HCT116 (cell line): ENCODE measurements around the gene RALGPS2. TPM values are rescaled to one million over a fixed set of nuclear protein-coding genes. Genes with fewer than 3 reads are reported as not detected.

Source experiments
- ATAC-seq: fragments of 200-7000 bp; cut with Tn5 transposase; 2 replicates; pipeline ENCODE4 v1.9.1; 2020; ENCODE audit warnings: mild to moderate bottlenecking, moderate library complexity
- BruUV-seq: library from RNA; stranded (reverse); fragments of 400-500 nt; replicated peaks from 2 replicates; lab custom pipeline; 2021; lab: Mats Ljungman, UMichigan
- CTCF ChIA-PET: fragments of 300-600 bp; sonication (Branson Sonifier 250); formaldehyde crosslinking; loops from one replicate; lab custom pipeline; 2021; ENCODE audit warnings: antibody characterized with exemption; lab: Charles Lee
- POLR2A ChIA-PET: fragments of 300-600, 350-600 bp; sonication (Branson Sonifier 250); formaldehyde crosslinking; loops from one replicate; lab custom pipeline; 2021; ENCODE audit warnings: antibody characterized with exemption; lab: Charles Lee
- RAD21 ChIA-PET, 2 experiments: fragments of 300-600 bp; sonication (Branson Sonifier 250); formaldehyde crosslinking; loops; one replicate each; lab custom pipeline; 2023; ENCODE audit warnings: low total read pairs in 2 of 2; ENCODE audit not compliant: uncharacterized antibody in 2 of 2, unreplicated experiment in 2 of 2, low non-redundant PET in 1 of 2; lab: Charles Lee
- DNase-seq: peaks from one replicate; pipeline ENCODE4 v3.0.0-alpha.2; 2010; ENCODE audit warnings: low read depth, low spot score
- H2AFZ ChIP-seq: fragments of 200-600 bp; shearing (Covaris generic), sonication (generic); 2 replicates; pipeline ENCODE4 v1.6.1; 2017; ENCODE audit warnings: low read depth, mixed run types, mixed read lengths, antibody characterized with exemption, low read length; ENCODE audit not compliant: poor library complexity, severe bottlenecking
- H3K27ac ChIP-seq: 2 replicates; pipeline ENCODE4 v1.5.1; 2012; ENCODE audit warnings: low read depth, low read length
- H3K27me3 ChIP-seq: fragments of 200-600 bp; sonication (generic); 2 replicates; pipeline ENCODE4 v1.6.1; 2016; ENCODE audit warnings: mixed run types, low read length, mixed read lengths; ENCODE audit not compliant: insufficient read depth
- H3K36me3 ChIP-seq, 2 experiments: fragments of 200-500 bp in 1 of 2; fragments of 200-600 bp in 1 of 2; sonication (Bioruptor generic) in 1 of 2; sonication (generic) in 1 of 2; 2 replicates each; pipeline versions ENCODE4 v1.5.1 to v1.6.1; 2014 to 2016; ENCODE audit warnings: low read length in 2 of 2, inconsistent platforms in 1 of 2, mixed read lengths in 1 of 2, mixed run types in 1 of 2; ENCODE audit not compliant: insufficient read depth in 2 of 2, control insufficient read depth in 1 of 2
- H3K4me1 ChIP-seq, 2 experiments: fragments of 200-600 bp in 1 of 2; sonication (generic) in 1 of 2; 2 replicates each; pipeline versions ENCODE4 v1.5.1 to v1.6.1; 2012 to 2017; ENCODE audit warnings: low read length in 2 of 2, inconsistent platforms in 1 of 2, mild to moderate bottlenecking in 1 of 2, mixed read lengths in 1 of 2, mixed run types in 1 of 2, moderate library complexity in 1 of 2; ENCODE audit not compliant: insufficient read depth in 2 of 2, control insufficient read depth in 1 of 2
- H3K4me2 ChIP-seq: fragments of 200-600 bp; sonication (generic); 2 replicates; pipeline ENCODE4 v1.6.1; 2017; ENCODE audit warnings: mixed run types, low read length, mixed read lengths
- H3K4me3 ChIP-seq, 2 experiments: fragments of 200-600 bp in 1 of 2; sonication (generic) in 1 of 2; replicated peaks in 1 of 2; 2 replicates each; pipeline ENCODE4 v1.5.1; 2011 to 2016; ENCODE audit warnings: low read length in 2 of 2, control low read depth in 1 of 2, low read depth in 1 of 2, mild to moderate bottlenecking in 1 of 2, mixed read lengths in 1 of 2, mixed run types in 1 of 2
- H3K79me2 ChIP-seq: fragments of 200-600 bp; sonication (generic); 2 replicates; pipeline ENCODE4 v1.6.1; 2017; ENCODE audit warnings: mild to moderate bottlenecking, mixed run types, low read length, moderate library complexity, mixed read lengths; ENCODE audit not compliant: insufficient read depth
- H3K9ac ChIP-seq: fragments of 200-600 bp; sonication (generic); 2 replicates; pipeline ENCODE4 v1.6.1; 2016; ENCODE audit warnings: low read length, mixed read lengths
- H3K9me2 ChIP-seq: fragments of 200-600 bp; sonication (generic), shearing (Covaris generic); 2 replicates; pipeline ENCODE4 v1.6.1; 2017; ENCODE audit warnings: mixed run types, mild to moderate bottlenecking, moderate library complexity; ENCODE audit not compliant: insufficient read depth
- H3K9me3 ChIP-seq, 2 experiments: fragments of 200-500 bp in 1 of 2; fragments of 200-600 bp in 1 of 2; sonication (Bioruptor generic) in 1 of 2; sonication (generic) in 1 of 2; 2 replicates each; pipeline ENCODE4 v1.6.1; 2014 to 2017; ENCODE audit warnings: low read length in 2 of 2, mixed read lengths in 2 of 2, inconsistent platforms in 1 of 2, low read depth in 1 of 2, mild to moderate bottlenecking in 1 of 2, mixed run types in 1 of 2, moderate library complexity in 1 of 2; ENCODE audit not compliant: control insufficient read depth in 1 of 2, insufficient read depth in 1 of 2
- H4K20me1 ChIP-seq: fragments of 200-600 bp; sonication (generic), shearing (Covaris generic); 2 replicates; pipeline ENCODE4 v1.6.1; 2017; ENCODE audit warnings: mixed run types, mild to moderate bottlenecking, moderate library complexity; ENCODE audit not compliant: insufficient read depth
- ATF3 ChIP-seq: IDR thresholded peaks from 2 replicates; pipeline ENCODE4 v1.6.1; 2012
- CBX3 ChIP-seq: IDR thresholded peaks from 2 replicates; pipeline ENCODE4 v1.6.1; 2012; ENCODE audit warnings: low read depth
- CEBPB ChIP-seq: IDR thresholded peaks from 2 replicates; pipeline ENCODE4 v1.6.1; 2012; ENCODE audit warnings: low read depth
- EGR1 ChIP-seq: IDR thresholded peaks from 2 replicates; pipeline ENCODE4 v1.6.1; 2012; ENCODE audit warnings: low read depth
- ELF1 ChIP-seq: IDR thresholded peaks from 2 replicates; pipeline ENCODE4 v1.6.1; 2012; ENCODE audit warnings: low read depth, borderline replicate concordance
- EZH2 ChIP-seq: fragments of 200-600 bp; sonication (generic); IDR thresholded peaks from 2 replicates; pipeline ENCODE4 v1.6.1; 2017; ENCODE audit warnings: antibody characterized with exemption, mixed run types
- EZH2phosphoT487 ChIP-seq: fragments of 200-600 bp; IDR thresholded peaks from 2 replicates; pipeline ENCODE4 v1.6.1; 2018; ENCODE audit warnings: antibody characterized with exemption, borderline replicate concordance
- FOSL1 ChIP-seq: IDR thresholded peaks from 2 replicates; pipeline ENCODE4 v1.6.1; 2012; ENCODE audit warnings: low read depth
- JUND ChIP-seq: IDR thresholded peaks from 2 replicates; pipeline ENCODE4 v1.6.1; 2012
- MAX ChIP-seq: IDR thresholded peaks from 2 replicates; pipeline ENCODE4 v1.6.1; 2012
- POLR2A ChIP-seq: IDR thresholded peaks from 2 replicates; pipeline ENCODE4 v1.7.0; 2011; ENCODE audit warnings: borderline replicate concordance; ENCODE audit not compliant: insufficient read depth, insufficient read length; ENCODE audit errors: extremely low read depth
- POLR2AphosphoS5 ChIP-seq: IDR thresholded peaks from 2 replicates; pipeline ENCODE4 v1.6.1; 2011; ENCODE audit warnings: mild to moderate bottlenecking, low read depth, low read length, moderate library complexity
- RAD21 ChIP-seq: IDR thresholded peaks from 2 replicates; pipeline ENCODE4 v1.6.1; 2012; ENCODE audit warnings: low read depth, mild to moderate bottlenecking
- SIN3A ChIP-seq: IDR thresholded peaks from 2 replicates; pipeline ENCODE4 v1.6.1; 2012; ENCODE audit warnings: low read depth
- TCF7L2 ChIP-seq: IDR thresholded peaks from 2 replicates; pipeline ENCODE4 v1.7.0; 2011; ENCODE audit warnings: borderline replicate concordance, inconsistent platforms; ENCODE audit not compliant: insufficient read depth, insufficient read length; ENCODE audit errors: extremely low read depth
- YY1 ChIP-seq: IDR thresholded peaks from 2 replicates; pipeline ENCODE4 v1.6.1; 2011; ENCODE audit warnings: low read length, low read depth, moderate library complexity, mild to moderate bottlenecking; ENCODE audit not compliant: insufficient replicate concordance; ENCODE audit errors: extremely low read depth
- ZFX ChIP-seq: fragments of 450-650 bp; IDR thresholded peaks from 2 replicates; pipeline ENCODE4 v1.6.1; 2017
- intact Hi-C: fragments of 100-400 bp; cut with micrococcal nuclease; formaldehyde crosslinking; loops from 2 replicates; pipeline ENCODE4 v1.10.0; 2022
- total RNA-seq: library from RNA; stranded (reverse); gene quantifications from one replicate; pipeline ENCODE4 v1.2.1, GENCODE V29; 2021; ENCODE audit not compliant: unreplicated experiment
- TF ChIP-seq, protein P1 (sequence below), 3 experiments: fragments of 200-600 bp in 1 of 3; sonication (generic) in 1 of 3; IDR thresholded peaks in 2 of 3; conservative IDR thresholded peaks in 1 of 3; 2 replicates each; pipeline ENCODE4 v1.5.1; 2012 to 2017; ENCODE audit warnings: low read depth in 2 of 3, low read length in 2 of 3, antibody characterized with exemption in 1 of 3, borderline replicate concordance in 1 of 3, control low read depth in 1 of 3, mild to moderate bottlenecking in 1 of 3, mixed read lengths in 1 of 3, mixed run types in 1 of 3, moderate library complexity in 1 of 3; ENCODE audit not compliant: insufficient read depth in 1 of 3
- TF ChIP-seq, protein P2 (sequence below): IDR thresholded peaks from 2 replicates; pipeline ENCODE4 v1.6.1; 2012; ENCODE audit warnings: low read depth

The RALGPS2 gene
- total RNA-seq, 1 experiment from 2014 or later, result 25.6 TPM

DNA sequence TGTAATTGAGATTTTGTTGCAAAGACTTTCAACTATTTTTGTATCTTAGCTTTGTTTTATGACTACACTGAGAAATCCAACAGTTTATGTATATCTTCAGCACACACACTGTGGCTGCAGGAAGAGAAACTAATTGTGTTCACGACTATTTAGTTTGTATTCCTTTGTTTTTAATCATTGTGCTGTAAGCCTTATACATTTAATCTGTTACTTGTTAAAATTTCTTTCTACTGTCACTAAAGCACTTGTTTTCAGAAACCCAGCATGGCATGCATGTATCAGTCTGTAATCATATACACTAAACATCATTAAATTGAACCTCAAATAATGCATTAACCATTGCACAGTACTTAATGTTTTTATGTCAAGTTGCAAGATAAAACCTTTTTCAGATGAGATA, 145.2 kb downstream of the RALGPS2 start:
- no peak overlapping the region for H2AFZ ChIP-seq
- DNase-seq (no peak), ATAC-seq (no peak)
- H3K79me2 ChIP-seq, result no peaks in the 10 kb centered on the region
- H3K4me1 ChIP-seq, result peaks cover 0 to 3% of the 10 kb centered on the region in 2 experiments; a peak in 1 of 4 replicates
- BruUV-seq, result no TSS peak
- H3K9me3 ChIP-seq, result no peaks in the 10 kb centered on the region
- H3K9ac ChIP-seq, result no peak overlapping the region
- H3K4me3 ChIP-seq, result no peak overlapping the region
- RAD21 ChIA-PET, result no interaction called here
- no peak for TF ChIP-seq SIN3A
- TF ChIP-seq EZH2, result no peak
- no peak for TF ChIP-seq ZFX
- TF ChIP-seq EGR1, result no peak
- TF ChIP-seq, protein P1, sequence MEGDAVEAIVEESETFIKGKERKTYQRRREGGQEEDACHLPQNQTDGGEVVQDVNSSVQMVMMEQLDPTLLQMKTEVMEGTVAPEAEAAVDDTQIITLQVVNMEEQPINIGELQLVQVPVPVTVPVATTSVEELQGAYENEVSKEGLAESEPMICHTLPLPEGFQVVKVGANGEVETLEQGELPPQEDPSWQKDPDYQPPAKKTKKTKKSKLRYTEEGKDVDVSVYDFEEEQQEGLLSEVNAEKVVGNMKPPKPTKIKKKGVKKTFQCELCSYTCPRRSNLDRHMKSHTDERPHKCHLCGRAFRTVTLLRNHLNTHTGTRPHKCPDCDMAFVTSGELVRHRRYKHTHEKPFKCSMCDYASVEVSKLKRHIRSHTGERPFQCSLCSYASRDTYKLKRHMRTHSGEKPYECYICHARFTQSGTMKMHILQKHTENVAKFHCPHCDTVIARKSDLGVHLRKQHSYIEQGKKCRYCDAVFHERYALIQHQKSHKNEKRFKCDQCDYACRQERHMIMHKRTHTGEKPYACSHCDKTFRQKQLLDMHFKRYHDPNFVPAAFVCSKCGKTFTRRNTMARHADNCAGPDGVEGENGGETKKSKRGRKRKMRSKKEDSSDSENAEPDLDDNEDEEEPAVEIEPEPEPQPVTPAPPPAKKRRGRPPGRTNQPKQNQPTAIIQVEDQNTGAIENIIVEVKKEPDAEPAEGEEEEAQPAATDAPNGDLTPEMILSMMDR (IDR thresholded peaks at IDR 0.05 in 2 of 3, conservative IDR thresholded peaks at IDR 0.05 in 1 of 3; ENCODE audit: borderline replicate concordance in 1 of 3, insufficient read depth in 1 of 3, low read depth in 2 of 3, low read length in 2 of 3), result no peak
- TF ChIP-seq ATF3, result no peak
- no peak for TF ChIP-seq JUND
- TF ChIP-seq CEBPB, result no peak
- TF ChIP-seq EZH2phosphoT487, result no peak
- TF ChIP-seq ELF1, result no peak
- TF ChIP-seq TCF7L2, result no peak
- no peak for TF ChIP-seq YY1
- no peak for TF ChIP-seq POLR2AphosphoS5
- no peak for TF ChIP-seq POLR2A
- TF ChIP-seq, protein P2, sequence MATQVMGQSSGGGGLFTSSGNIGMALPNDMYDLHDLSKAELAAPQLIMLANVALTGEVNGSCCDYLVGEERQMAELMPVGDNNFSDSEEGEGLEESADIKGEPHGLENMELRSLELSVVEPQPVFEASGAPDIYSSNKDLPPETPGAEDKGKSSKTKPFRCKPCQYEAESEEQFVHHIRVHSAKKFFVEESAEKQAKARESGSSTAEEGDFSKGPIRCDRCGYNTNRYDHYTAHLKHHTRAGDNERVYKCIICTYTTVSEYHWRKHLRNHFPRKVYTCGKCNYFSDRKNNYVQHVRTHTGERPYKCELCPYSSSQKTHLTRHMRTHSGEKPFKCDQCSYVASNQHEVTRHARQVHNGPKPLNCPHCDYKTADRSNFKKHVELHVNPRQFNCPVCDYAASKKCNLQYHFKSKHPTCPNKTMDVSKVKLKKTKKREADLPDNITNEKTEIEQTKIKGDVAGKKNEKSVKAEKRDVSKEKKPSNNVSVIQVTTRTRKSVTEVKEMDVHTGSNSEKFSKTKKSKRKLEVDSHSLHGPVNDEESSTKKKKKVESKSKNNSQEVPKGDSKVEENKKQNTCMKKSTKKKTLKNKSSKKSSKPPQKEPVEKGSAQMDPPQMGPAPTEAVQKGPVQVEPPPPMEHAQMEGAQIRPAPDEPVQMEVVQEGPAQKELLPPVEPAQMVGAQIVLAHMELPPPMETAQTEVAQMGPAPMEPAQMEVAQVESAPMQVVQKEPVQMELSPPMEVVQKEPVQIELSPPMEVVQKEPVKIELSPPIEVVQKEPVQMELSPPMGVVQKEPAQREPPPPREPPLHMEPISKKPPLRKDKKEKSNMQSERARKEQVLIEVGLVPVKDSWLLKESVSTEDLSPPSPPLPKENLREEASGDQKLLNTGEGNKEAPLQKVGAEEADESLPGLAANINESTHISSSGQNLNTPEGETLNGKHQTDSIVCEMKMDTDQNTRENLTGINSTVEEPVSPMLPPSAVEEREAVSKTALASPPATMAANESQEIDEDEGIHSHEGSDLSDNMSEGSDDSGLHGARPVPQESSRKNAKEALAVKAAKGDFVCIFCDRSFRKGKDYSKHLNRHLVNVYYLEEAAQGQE, result no peak
- no peak for TF ChIP-seq CBX3
- no peak for TF ChIP-seq RAD21
- no peak for TF ChIP-seq MAX
- no peak for TF ChIP-seq FOSL1
- no peaks in the 10 kb centered on the region for H3K27me3 ChIP-seq
- H3K9me2 ChIP-seq, result no peaks in the 10 kb centered on the region
- CTCF ChIA-PET, result no interaction called here
- H4K20me1 ChIP-seq, result no peaks in the 10 kb centered on the region
- intact Hi-C loops, result no loop called here
- POLR2A ChIA-PET, result no interaction called here
- H3K36me3 ChIP-seq, result no peaks in the 10 kb centered on the region
- H3K27ac ChIP-seq, result no peak overlapping the region
- H3K4me2 ChIP-seq, result no peak overlapping the region
